Measurements from ENCODE around the gene ARRDC5. TPM values are rescaled to one million over a fixed set of nuclear protein-coding genes. Genes with fewer than 3 reads are reported as not detected.

The ARRDC5 gene
- total and polyA plus RNA-seq, 7 donors, result not detected

DNA sequence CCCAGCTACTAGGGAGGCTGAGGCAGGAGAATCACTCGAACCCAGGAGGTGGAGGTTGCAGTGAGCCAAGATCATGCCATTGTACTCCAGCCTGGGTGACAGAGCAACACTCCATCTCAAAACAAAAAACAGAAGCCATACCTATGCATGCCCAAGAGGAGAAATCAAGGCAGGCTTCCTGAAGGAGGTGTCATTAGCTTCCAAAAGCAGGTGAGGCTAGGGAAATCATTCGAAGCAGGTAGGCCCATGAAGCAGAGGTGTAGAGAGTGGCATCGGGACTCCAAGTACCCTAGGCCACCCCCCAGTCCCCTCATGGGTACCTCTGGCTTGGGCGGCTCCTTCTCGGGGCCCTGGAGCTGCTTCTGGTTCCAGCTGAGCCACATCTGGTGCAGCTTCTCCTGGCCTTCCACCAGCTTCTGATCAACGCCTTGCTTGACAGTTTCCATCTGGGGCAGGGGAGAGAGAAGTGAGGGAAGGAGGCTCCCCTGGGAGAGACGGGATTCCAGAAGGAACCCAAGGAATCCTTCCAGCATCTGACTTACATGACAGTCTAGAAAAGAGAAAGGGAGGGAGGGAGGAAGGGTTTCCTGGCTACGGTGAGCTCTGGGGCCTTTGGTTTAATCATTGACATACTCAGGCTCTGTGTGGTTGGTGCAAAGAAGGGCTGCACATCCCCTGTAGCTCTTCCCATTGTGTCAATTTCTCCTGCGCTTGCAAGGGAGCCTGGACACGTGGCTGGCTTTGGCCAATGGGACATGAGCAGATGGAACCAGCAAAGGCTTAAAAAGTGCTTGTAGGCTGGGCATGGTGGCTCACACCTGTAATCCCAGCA is 58.1 kb downstream of the ARRDC5 start:
- DNase-seq, result no peak

DNA sequence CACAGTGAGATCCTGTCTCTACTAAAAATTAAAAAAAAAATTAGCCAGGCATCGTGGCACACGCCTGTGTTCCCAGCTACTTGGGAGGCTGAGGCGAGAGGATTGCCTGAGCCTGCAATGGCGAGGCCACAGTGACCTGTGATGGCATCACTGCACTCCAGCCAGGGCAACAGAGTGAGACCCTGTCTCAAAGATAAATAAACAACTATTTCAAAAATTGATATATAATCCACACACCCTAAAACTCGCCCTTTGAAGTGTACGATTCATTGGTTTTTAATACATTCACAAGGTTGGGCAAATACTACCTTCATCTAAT is 59.1 kb downstream of the ARRDC5 start:
- DNase-seq (no peak), ATAC-seq (no peak)
- H3K4me3 ChIP-seq, result no peak overlapping the region
- H3K27ac ChIP-seq, result no peak overlapping the region
- intact Hi-C loops (cut with DNase I), result no loop called here
- no peak for TF ChIP-seq CTCF (IDR thresholded peaks at IDR 0.05)
- no peaks in the 10 kb centered on the region for H3K27me3 ChIP-seq (ENCODE audit: insufficient read depth in 3 of 3, low read length in 2 of 3)
- peaks cover 10 to 84% of the 10 kb centered on the region in 2 donors for H3K36me3 ChIP-seq (ENCODE audit: insufficient read depth in 1 of 2, low read depth in 1 of 2)
- peaks cover 5% of the 10 kb centered on the region for H3K4me1 ChIP-seq
- 93 to 97% (median 96%) methylated on average over 6 of the region's 6 CpGs for WGBS, 3 donors
- H3K9me3 ChIP-seq, result no peaks in the 10 kb centered on the region

More for the DNA sequence above, 58.1 kb downstream of the ARRDC5 start:
- 69 to 76% (median 75%) methylated on average over 10 of the region's 10 CpGs for WGBS, 3 donors
- no peak for TF ChIP-seq CTCF (IDR thresholded peaks at IDR 0.05)
- intact Hi-C loops (cut with DNase I), result no loop called here
- Histone ChIP-seq H3K4me3 (no peak overlapping the region), H3K4me1 (peaks cover 5% of the 10 kb centered on the region), H3K36me3 (ENCODE audit: insufficient read depth in 1 of 2, low read depth in 1 of 2) (peaks cover 8 to 84% of the 10 kb centered on the region in 2 donors), H3K27ac (no peak overlapping the region), H3K27me3 (ENCODE audit: insufficient read depth in 3 of 3, low read length in 2 of 3) (no peaks in the 10 kb centered on the region), H3K9me3 (no peaks in the 10 kb centered on the region)
- no peak for ATAC-seq

Other genes starting within 250 kb of the ARRDC5 start
- 10 to 100 TPM; 11.4 to 24.0 (median 19.1) TPM for gene MYDGF, start 232.6 kb downstream of the ARRDC5 start, total RNA-seq
- 100 to 1,000 TPM in 1 of 3 donors, 10 to 100 TPM in 2; 23.9 to 164 (median 40.0) TPM for gene MYDGF, start 232.6 kb downstream of the ARRDC5 start, polyA plus RNA-seq
- gene DPP9, start 179.1 kb downstream of the ARRDC5 start, total RNA-seq, result 10 to 100 TPM; 55.9 to 97.4 (median 78.6) TPM
- 100 to 1,000 TPM in 2 of 3 donors, 10 to 100 TPM in 1; 64.6 to 138 (median 108) TPM for gene DPP9, start 179.1 kb downstream of the ARRDC5 start, polyA plus RNA-seq
- gene FEM1A, start 111.2 kb downstream of the ARRDC5 start, total RNA-seq, result 100 to 1,000 TPM; 135 to 210 (median 149) TPM
- gene FEM1A, start 111.2 kb downstream of the ARRDC5 start, polyA plus RNA-seq, result 100 to 1,000 TPM in 1 of 3 donors, 10 to 100 TPM in 2; 63.2 to 214 (median 96.3) TPM
- gene TICAM1, start 71.2 kb downstream of the ARRDC5 start, total RNA-seq, result 10 to 100 TPM in 3 of 4 donors, 1 to 10 TPM in 1; 9.0 to 17.0 (median 14.2) TPM
- gene TICAM1, start 71.2 kb downstream of the ARRDC5 start, polyA plus RNA-seq, result 10 to 100 TPM in 1 of 3 donors, 1 to 10 TPM in 2; 7.4 to 11.4 (median 8.7) TPM
- 100 to 1,000 TPM in 2 of 4 donors, 10 to 100 TPM in 2; 67.2 to 251 (median 90.0) TPM for gene PLIN3, start 35.2 kb downstream of the ARRDC5 start, total RNA-seq
- 100 to 1,000 TPM in 2 of 3 donors, 10 to 100 TPM in 1; 75.3 to 309 (median 142) TPM for gene PLIN3, start 35.2 kb downstream of the ARRDC5 start, polyA plus RNA-seq
- 1 to 10 TPM in 1 of 4 donors, under 1 TPM in 3; 0.17 to 1.8 (median 0.43) TPM for gene UHRF1, start 6.6 kb upstream of the ARRDC5 start, total RNA-seq
- 1 to 10 TPM in 1 of 3 donors, under 1 TPM in 2; 0.22 to 1.9 (median 0.27) TPM for gene UHRF1, start 6.6 kb upstream of the ARRDC5 start, polyA plus RNA-seq
- 10 to 100 TPM; 22.9 to 45.9 (median 37.8) TPM for gene KDM4B, start 66.2 kb upstream of the ARRDC5 start, total RNA-seq
- 10 to 100 TPM in 2 of 3 donors, 1 to 10 TPM in 1; 9.3 to 29.5 (median 19.9) TPM for gene KDM4B, start 66.2 kb upstream of the ARRDC5 start, polyA plus RNA-seq